HG02763 (cell line): ENCODE results near the gene TUBA3C.

Source experiments
- ATAC-seq: cut with Tn5 transposase; IDR thresholded peaks from one replicate; pipeline ENCODE4 v1.9.1; 2021; ENCODE audit warnings: mild to moderate bottlenecking, moderate library complexity; ENCODE audit not compliant: unreplicated experiment

TUBA3C gene

DNA sequence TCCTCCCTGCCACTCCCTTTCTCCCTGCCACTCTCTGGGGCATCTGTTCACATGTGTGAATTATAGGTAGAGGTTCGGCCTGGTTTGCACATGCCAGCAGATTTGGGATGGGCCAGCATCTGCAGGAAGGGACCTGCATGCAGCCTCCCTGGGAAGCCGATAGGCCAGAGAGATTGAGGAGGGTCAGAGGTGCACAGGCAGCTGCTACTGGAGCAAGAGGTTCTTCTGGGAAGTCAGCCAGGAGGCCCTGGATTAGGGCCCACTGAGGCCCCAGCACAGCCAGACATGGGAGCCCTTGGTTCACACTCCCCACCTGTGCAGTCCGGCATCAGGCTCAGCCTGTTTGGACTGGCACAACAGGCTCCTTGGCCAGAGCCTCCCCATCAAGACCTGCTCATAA, 12.1 kb downstream of the TUBA3C start:
- ATAC-seq, result no peak

DNA sequence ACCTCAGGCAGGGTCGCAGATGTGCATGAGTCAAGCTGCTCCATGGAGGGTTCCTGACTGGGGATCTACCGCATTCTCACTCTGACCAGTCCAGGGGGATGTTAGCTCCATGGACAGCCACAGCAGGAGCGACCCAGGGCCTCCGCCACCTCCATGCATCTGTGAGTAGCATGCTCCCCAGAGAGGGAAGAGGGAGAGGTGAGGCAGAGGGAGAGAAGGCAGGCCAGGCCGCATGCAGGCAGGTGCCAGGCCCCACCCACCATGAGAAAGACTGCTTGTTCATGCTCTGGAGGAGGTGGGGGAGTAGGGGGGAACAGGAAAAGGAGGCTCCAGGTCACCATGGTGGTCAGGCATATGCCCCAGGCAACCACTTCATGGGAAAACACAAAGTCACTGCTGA, 20.3 kb downstream of the TUBA3C start:
- no peak for ATAC-seq

DNA sequence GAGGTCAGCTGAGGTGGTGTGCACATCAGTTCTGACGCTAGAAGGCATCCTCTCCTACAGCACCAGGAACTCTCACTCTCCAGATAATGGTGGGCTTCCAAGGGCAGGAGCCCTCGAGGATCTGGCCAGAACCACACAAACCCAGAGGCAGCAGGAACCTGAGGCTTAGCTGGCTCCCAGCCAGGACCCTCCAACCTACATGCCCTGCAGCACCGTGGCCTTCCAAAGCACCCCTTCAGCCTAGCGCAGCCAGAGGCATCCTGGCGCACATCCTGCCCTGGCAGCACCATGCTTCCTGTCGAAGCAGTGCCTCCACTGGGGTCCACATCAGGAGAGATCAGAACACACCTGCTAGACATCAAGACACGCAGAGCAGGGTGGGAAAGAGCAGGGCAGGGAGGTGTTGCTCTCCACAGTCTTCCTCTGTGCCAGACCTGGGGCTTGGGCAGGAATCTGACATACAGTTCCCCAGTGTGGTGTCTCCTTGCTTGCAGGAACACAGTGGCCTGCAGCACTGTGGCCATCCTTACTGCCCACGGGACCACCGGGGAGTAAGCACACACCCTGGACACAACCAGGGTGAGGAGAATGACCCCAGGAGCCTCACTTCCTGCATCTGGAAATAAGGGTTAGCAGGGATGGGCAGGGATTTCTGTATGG, 21.7 kb downstream of the TUBA3C start:
- ATAC-seq, result no peak

DNA sequence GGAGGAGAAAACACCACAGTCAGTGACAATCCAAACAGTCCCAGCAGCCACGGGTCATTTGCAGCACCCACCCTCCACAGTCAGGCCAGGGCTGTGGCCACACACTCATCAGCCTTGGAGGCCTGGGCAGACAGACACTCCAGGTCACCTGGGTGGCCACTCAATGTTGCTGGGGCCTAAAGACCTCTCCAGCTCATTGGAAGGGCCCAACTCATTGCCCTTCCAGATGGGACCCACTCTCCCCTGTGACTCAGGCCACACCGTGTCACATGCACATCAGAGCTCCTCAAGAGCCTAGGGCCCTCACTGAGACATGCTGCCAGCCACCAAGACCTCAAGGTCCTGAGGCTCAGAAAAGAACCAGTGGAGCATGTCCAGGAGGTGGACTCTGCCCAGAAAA, 22.4 kb downstream of the TUBA3C start:
- no peak for ATAC-seq

DNA sequence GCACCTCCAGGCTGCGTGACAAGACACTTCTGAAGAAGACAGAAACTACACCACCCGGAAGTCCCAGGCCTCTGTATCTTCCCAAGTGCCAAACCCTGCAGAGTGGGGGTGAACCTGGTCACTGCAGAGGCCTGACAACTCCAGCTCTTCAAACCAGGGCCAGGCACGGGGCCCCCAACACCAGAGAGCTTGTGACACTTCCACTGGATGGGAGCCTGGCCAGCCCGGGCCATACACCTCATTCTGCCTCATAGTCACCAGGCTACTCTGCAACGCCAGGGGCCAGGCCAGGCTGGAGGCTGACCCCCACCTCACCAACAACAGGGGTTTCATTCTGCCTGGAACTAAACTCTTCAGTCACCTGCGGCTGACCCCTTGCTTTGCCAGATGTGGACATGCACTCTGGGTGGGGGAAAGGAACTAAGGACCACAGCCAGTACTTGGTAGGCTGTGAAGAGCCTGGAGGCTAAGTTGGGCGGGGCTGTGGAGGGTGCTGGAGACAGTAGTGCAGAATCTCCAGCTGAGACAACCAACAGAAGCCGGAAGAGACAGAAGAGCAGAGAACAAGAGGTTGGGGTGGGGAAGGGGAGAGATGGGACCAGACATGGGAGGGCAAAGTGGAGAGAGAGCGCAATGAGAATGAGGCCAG, 23.0 kb downstream of the TUBA3C start:
- no peak for ATAC-seq

DNA sequence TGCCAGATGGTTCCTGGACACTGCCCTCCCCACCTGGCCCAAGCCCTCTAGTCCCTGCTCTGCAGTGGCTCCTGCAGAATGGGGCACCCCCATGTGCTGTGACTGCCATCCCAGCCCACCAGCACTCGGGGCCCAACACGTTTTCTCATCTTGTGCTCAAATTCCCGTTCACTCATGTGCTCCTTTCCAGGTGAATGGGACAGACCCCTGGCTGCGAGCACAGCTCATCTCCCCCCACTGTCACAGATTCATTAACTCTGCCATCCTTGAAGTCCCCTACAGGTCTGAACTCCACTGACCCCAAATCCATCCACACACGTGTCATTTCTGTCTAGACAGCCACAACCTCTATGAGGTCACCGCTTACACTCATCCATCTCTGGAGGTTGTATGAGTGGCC, 23.6 kb downstream of the TUBA3C start:
- ATAC-seq, result no peak

DNA sequence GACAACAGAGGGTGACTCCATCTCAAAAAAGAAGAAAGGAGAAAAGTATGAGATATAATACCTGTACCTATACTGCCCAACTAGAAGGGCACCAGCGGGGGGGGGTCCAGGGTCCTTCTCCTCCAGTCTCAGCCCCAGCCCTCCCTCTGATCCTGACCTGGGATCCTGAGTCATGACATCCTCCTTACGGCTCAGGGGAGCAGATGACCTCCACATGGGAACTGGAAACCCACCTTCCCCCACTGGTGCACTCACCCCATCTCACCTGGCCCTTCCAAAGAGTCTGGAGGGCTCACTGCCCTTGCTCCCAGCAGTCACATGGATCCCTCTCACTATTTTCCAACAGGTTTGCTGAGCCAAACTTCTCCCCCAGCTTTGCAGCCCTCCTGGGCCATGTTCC, 24.2 kb downstream of the TUBA3C start:
- ATAC-seq, result no peak

DNA sequence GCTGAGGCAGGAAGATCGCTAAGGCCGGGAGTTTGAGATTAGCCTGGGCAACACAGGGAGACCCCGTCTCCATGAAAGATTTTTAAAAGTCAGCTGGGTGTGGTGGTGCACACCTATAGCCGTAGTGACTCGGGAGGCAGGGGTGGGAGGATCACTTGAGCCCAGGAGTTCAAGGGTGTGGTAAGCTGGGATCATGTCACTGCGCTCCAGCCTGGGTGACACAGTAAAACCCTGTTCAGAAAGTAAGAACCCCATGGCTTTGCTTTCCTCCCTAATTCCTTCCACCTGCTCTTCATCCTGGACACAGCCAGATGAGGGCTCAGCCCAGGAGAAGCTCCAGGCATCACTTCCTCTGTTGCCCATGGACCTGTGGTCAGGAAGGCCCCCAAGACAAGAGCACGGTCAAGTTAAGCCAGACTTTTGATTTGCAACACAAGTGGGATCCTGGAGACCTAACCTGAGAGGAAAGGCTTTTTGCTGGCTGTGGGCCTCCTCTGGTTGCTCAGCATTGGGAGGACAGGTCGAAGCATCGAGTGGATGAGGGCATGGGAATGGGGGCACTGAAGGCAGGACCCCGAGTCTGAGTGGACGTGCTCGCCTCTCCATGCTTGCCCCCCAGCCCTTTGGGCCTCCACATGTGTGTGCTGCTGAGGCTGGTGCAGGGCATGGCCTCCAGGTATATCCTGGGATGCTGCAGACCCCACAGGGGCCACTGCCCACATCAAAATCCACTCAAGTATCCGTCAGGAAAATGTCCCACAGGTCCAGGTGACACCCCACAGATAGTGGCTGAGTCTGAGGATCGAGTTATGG, 25.4 kb downstream of the TUBA3C start:
- ATAC-seq, result no peak

DNA sequence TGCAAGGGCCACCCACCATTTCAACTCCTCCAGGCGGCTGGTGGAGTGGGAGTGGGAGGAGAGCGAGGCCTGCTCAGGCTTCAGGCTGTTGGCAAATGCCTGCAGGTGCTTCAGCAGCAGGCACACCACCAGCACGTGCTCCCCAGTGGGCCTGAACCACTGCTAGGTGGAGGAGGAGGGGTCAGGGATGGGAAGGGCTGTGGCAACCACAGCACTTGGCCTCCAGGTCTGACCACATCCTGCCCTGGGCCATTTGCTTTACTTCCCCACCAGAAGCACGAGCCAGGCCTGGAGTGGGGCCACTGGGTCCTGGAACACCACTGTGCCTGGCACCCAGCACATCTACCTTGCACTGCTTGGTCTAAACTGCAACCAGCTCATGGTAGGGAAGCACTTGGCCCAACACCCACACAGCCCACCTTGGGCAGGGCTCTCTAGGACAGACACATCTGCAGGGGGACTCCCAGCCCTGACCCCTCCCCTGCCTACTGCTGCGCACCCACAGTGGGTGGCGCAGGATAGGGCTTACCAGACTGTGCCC, 26.2 kb downstream of the TUBA3C start:
- ATAC-seq, result no peak

DNA sequence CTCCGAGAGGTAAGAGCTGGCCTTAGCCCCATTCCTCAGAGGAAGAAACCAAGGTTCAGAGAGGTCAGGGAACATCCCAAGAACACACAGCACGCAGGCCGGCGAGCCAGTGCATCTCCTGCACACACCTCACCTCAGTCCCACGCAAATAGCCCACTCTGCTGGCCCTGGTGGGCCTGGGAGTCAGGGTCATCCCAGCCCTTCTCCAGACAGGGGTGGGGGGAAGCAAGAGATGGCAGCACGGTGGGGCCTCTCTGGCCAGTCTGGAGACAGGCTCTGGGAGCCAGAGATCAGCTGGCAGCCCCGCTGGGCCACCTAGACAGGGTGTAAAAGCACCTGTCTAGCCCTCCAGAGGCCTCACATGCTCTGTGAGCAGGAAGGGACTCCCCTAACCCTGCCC, 26.8 kb downstream of the TUBA3C start:
- ATAC-seq, result no peak

DNA sequence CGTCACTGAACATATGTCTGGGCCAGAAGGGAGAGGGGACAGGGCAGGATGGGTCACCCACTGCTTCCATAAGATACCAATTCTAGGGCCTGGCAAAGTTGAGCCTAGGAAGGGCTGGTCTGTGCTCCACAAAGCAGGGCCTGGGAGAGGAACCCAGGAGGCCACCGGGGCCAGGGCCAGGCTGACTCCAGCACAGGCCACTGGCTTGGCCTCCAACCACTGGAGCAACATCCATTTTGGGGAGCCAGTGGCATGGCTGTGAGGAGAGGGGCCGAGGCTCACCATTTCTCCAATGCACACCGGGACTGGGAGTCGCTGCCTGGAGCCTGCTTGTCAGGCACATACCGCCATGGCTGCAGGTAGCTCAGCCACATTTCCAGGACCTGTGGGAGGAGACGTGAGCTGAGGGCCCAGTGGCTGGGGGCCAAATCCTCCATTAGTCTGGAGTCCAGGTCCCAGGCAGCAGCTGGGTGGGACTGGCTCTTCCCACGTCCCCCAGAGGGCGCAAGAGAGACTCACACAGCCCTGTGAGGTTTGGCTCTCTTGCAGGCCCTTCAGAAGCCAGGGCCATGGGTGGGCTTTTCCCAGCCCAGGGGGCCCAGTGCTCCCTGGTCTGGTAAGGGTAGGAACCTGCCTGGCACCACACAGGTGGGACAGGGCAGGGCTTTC, 27.7 kb downstream of the TUBA3C start:
- ATAC-seq, result no peak

DNA sequence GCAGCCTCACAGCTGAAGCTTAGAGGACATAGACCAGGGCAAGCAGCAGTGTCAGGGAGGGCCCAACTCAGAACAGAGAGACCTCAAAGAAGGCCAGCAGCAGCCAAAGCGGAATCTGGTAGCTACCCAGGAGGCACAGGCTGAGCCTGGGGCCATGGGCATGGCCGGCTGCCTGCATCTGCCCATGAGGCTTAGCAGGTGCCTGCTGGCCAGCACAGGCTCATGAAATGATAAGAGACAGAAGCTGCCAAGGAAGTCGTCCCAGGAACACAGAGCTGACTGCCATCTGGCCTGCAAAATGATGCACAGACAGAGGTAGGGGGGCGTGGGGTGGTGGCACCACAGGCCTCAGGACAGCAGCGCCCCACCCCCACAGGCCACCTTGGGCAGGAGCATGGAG, 29.2 kb downstream of the TUBA3C start:
- ATAC-seq, result no peak

DNA sequence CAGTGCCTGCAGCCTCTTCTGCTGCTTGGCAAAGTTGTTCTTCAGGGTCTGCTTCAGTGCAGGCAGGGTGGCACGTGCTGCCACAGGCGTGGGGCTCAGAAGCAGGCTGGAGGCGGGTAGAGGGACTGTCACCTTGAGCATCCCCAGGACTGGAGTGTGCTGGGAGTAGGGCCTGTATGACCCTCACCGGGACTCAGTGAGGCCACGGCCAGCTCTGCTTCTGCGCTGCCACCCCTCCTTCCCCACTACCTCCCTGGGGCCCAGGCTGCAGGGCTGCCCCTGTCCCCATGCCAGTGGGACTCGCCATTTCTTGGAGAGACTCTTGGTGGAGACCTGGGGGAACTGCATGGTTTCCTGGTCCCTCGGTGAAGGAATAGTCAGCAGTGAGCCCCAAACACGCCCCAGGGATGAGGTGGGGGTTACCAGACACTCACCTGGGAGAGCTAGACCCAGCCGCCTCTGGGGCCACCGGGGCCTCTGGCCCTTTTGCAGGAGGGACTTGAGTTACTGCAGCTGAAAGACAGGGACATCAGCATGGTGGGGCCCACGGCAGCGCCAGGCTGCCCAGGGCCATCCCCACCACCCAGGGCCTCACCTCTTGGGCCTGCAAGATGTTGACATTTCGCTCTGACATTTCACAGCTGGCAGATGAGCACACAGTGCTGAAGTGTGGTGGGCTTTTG, 29.9 kb downstream of the TUBA3C start:
- no peak for ATAC-seq

DNA sequence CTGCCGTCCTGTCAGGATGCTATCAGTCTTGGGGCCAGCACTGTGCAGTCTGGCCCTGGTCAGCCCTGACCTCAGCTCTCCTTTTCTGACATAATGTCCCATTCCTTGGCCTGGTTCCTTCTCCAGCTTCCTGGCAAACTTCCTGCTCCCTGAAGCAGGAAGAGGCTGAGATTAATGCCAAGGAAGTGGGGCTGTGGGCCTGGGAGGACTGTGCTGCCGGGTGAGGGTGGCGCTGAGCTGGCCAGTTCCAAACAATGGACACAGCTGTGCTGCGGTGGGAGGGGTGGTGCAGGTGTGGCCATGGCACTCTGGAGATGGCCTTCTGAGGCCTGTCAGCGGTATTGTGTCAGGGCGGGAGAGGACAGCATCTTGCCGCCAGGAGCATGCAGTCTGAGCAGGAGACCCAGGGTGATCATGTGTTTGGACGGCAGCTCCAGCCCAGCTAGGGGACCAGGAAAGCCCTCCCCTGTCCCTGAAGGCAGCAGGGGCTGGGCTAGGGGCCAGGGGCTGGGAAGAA, 30.9 kb downstream of the TUBA3C start:
- ATAC-seq, result no peak

DNA sequence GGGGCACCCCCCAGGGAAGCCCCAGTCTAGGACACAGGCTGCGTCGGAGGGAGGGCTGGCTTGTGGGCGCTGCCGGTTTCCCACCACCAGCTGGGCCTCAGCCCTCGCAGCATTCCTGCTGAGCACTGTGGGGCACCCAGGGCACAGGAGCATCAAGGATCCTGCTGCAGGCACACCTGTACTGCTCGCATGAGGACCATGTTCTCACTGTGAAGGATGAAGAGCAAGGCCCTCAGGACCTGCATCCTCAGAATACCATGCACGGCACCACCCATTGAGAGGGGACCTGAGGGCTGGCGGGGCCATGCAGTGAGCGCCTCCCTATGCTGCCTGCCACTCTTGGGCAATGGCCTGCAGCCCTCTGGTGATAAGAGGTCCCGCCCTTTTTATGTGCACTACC, 31.4 kb downstream of the TUBA3C start:
- no peak for ATAC-seq

DNA sequence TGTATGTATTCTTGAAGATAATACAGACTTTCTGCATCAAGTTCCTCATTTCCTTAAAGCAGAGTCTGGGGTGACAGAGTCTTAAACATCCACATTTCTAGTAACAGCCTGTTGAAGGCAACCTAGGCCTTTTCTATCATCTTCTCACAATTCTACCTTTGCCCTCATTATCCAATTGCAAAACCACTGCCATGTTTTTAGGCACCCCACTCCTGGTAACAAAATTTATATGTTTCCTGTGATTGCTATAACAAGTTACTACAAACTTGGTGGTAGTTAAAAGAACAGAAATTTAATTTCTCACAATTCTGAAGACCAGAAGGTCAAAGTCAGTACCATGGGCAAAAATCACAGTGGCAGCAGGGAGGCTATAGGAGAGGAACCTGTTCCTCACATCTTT, 33.1 kb downstream of the TUBA3C start:
- ATAC-seq, result no peak
